T47D (cell line): ENCODE results near the gene MT1G.
"Not testable (repeated sequence)": the region's sequence is repeated elsewhere in the genome, so short reads cannot be mapped to it uniquely, and the experiment has no call there.

Experiments used
- DNase-seq, 2 experiments: peaks; one replicate each; pipeline versions ENCODE4 v3.0.0 to v3.0.0-alpha.2; 2011 to 2012; ENCODE audit warnings: low read depth in 1 of 2, low spot score in 1 of 2
- JUND ChIP-seq: IDR thresholded peaks from 2 replicates; pipeline ENCODE4 v1.6.1; 2012; ENCODE audit warnings: low read depth
- in situ Hi-C: cut with HindIII; loops from 2 replicates; pipeline ENCODE4 v1.10.0; 2016; ENCODE audit warnings: low sequenced_read_pairs, low pct_unique_long_range_greater_than_20kb

Gene MT1G

DNA sequence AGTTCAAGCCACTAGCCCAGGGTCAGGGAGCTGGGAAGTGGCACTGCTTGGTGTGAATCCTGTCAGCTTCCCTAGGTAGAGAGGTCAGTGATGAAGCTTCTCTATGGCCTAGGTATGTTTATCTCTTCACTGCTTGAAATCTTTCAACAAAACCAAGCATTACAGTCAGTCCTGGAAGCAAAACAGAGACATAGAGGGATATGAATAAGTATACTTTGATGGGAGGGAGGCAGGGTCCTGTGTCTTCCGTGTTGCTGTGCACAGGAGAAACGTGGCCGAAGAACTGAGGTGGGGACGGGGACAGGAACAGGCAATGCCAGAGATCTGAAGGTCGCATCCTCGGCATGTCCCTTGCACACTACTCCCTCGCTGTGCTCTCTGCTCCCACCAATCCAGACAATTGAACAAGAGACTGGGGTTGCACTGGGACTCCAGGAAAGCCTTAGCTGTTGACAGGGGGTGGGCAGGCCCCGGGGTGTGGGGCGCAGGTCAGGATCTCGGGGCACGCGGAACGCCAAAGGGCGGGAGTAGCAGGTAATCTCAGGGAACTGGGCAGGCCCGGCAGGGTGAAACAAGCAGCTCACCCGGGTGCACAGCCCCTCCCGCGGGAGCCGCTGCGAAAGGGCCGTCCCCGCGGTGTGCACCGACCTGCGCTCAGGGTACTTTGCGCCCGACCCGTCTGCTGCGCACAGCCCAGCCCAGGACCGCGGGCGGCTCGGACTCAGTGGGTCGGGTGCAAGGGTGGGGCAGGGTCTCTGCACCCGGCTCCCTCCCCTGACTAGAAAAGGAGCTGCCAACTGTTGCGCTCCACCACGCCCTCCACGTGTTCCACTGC lies 1.4 kb upstream of the MT1G start, which contains the start of gene MT1H:
Gene MT1H (plus strand): TSS at position 810 of the 835 bp plus-strand sequence. CDS start 71 bp downstream, outside the sequence.
- in situ Hi-C loops, result no loop called here
- TF ChIP-seq JUND, result no peak
- no peak for DNase-seq

DNA sequence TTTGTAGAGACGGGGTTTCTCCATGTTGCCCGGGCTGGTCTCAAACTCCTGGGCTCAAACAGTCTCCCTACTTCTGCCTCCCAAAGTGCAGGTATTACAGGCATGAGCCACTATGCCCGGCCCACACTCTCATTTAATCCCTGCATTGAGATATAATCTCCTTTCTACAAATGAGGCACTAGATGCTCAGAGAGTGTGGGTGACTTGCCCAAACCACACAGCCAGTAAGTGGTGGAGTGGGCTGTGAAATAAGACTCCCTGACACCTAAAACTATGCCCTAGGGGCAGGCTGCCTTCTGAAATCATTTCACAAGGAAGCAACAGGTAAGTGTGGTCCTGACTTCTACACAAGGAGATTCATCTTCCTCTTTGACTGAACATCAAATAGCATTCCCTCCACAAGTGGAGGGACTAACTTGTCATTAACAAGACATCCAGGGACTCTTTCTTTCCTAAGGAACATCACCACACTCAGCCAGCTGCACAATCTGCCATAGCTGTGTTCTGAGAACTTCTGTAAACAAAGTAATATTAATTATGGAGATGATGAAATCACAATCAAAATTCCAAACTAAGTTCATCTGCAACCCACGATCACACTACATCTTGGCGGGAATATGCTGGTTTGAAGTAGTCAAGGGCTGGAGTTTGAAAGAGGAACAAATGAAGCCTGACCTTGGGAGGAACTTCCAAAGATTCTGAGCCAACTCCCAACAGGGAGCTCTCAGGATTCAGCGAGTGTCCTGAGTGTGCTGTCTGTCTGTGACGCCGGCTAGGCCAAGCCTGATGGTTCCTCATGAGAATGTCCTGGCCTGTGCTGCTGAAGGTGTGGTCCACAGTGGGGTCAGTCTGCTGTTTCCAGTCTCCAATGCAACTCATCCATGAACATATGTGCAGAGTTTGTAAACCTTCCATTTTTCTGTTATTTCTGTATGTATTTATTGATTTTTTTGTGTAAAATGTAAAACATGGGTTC lies 2.3 kb downstream of the MT1G start:
- peak in 1 of 2 experiments; percentile 41 for DNase-seq
- in situ Hi-C loops, result not testable (repeated sequence)

DNA sequence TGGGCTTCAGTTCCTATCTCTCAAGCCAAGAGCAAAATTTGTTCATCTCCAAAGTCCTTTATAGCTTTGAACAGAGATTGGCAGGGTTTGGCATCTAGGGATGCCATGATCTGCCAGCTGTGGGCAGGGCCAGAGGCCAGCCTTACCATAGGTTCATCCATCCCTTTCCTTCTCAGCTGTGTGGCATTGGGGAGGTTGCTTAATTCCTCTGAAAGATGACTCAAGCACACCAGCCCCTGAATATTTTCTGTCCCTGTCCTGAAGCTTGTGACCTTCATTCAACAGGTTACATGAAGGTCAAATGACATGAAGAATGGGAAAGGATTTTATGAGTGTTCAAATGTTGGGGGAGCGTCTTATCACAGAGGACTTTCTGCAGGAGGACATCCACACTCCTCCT lies 3.4 kb downstream of the MT1G start:
- in situ Hi-C loops, result no loop called here

DNA sequence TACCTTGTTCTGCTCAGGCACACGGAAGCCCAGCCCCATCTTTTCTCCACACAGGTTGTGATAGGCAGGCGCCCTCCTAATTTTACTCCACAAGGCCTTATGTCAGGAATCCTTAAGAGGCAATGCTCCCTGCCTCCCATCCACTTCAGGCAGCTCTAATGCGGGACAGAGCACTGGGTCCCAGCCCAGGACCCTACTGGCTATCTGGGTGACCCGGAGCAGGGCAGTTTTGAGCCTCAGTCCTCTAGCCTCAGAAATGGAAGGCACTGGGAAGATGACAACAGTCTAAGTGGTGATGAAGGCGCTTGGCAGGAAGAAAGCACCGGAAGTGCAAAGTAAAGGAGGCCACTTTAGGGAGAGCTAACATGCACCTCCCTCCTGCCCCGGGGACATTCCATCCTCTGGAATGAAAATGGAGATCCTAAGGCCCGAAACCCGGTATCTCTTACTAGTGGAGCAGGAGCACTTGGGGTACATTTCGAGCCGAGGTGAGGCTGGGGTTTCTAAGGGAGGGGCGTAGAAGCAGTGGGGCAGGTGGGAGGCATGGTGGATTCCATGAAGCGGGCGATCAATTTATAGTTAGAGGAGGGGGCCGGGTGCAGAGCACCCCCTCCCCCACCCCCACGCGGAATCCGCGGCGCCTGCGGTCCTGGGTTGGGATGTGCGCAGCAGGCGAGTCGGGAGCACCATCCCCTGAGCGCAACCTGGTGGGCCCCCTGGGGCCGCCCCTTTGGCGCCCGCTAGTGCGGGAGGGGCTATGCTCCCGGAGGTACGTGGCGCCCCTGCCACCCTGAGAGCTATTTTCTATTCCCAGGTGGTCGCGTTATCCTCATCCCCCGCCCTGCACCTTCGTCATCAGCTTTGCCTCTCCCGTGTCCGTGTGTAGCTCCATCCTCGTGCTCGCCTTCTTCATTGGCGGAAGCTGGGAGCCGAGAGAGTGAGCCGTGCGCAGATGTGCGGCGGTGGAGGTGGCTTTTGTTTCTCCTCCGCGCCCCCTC lies 5.2 kb downstream of the MT1G start:
- no peak for TF ChIP-seq JUND
- in situ Hi-C loops, result no loop called here
- no peak for DNase-seq

More for the DNA sequence above, 3.4 kb downstream of the MT1G start:
- no peak for TF ChIP-seq JUND
- no peak for DNase-seq

DNA sequence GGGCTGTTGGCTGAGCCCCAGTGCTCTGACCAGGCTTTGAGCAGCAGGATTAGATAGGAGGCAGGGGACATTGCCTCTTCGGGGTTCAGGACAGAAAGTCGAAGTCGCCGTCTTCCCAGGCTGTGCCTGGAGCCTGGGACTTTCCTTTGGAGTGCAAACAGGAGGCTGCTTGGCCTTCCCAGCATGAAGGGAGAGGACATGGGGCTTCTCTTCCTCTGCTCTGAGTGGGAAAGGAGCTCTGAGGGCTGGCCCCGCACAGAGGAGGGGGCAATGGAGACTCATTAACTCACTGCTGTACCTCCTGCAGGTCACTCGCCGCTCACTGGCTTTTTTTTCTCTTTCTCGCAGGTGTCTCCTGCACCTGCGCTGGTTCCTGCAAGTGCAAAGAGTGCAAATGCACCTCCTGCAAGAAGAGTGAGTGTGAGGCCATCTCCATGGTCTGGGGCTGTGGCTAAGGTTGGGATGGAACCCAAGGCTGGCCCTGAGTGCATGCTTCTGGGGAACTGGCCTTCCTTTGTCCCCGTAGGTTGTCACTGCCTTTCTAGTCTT lies 9.5 kb downstream of the MT1G start:
- no peak for TF ChIP-seq JUND
- DNase-seq, result no peak
- in situ Hi-C loops, result no loop called here

DNA sequence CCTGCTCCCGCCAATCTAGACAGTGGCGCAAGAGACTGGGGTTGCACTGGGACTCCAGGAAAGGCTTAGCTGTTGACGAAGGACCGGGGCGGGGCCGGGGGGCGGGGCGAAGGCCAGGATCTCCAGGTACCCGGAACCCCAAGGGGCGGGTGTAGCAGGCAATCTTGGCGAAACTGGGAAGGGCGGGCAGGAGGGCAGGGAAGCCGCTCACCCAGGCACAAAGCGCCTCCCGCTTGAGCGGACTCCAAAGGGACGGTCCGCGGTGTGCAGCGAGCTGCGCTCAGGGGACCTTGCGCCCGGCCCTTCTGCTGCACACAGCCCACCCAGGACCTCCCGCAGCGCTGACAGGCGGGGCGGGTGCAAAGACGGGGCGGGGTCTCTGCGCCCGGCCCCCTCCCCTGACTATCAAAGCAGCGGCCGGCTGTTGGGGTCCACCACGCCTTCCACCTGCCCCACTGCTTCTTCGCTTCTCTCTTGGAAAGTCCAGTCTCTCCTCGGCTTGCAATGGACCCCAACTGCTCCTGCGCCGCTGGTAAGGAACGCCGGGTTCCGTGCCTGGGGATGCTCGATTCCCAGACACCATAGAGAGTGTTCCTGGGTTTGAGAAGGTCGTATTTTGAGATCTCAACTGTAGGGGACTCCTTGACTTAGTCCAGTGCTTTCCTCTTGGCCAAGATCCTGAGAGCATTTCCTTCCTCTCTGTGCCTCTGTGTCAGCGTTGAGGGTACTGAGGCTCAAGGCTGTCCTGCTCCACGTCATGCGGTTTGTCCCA lies 10.1 kb downstream of the MT1G start, which contains the start of gene MT1F:
Gene MT1F (plus strand): TSS at position 405 of the 772 bp plus-strand sequence. CDS start 100 bp downstream, at position 505.
- DNase-seq, result peak; percentile 84 to 90
- in situ Hi-C loops, result no loop called here
- TF ChIP-seq JUND, result no peak

DNA sequence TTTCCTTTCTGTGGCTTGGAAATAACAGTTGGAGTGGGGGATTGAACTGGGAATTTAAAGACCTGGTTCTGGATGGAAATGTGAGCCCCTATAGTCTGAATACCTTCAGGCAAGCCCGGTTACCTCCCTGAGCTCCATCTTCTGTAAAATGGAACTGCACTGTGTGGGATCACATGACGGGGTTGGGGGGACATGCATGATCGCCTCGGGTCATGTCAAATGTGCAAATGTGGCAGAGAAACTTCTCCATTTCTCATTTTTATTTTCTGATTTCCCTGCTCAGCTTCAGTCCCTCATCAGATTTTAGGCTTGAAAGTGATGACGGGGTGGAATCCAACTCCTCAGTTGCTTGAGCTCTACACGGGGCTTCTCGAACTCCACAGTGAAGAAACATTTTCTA lies 14.6 kb downstream of the MT1G start:
- in situ Hi-C loops, result no loop called here
- DNase-seq, result no peak
- no peak for TF ChIP-seq JUND

DNA sequence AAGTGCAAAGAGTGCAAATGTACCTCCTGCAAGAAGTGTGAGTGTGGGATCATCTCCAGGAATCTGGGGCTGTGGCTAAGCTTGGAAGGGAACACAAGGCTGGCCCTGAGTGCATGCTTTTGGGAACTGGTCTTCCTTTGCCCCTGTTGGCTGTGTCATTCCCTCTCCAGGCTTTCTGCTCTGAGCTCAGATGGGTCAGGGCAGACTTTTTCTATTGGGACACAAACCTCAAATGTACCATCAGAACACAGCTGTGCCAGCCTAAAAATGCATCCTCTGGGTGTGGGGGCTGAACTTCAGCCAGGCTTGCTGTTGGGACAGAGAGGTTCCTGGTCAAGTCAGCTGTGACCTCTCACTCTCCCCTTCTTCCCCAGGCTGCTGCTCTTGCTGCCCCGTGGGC lies 15.3 kb downstream of the MT1G start:
- DNase-seq, result no peak
- no peak for TF ChIP-seq JUND

DNA sequence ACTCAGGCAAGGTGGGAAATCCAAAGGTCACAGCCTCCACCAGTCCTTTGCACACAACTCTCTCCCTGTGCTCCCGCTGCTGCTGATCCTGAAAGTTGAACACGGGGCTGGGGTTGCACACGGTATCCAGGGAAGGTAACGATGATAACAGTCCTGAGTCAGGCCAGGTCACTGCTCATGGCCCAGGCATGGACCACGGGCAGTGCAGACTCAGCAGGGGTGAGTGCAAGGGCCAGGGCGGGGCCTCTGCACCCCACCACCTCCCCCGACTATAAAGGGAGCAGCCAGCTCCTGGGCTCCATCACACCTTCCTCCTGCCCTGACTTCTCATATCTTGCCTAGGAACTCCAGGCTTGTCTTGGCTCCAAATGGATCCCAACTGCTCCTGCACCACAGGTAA lies 16.3 kb downstream of the MT1G start, which contains the start of gene MT1B:
Gene MT1B (plus strand): TSS at position 301 of the 400 bp plus-strand sequence. CDS start 68 bp downstream, at position 369.
- DNase-seq, result no peak
- no peak for TF ChIP-seq JUND
- in situ Hi-C loops, result no loop called here

More for the DNA sequence above, 15.3 kb downstream of the MT1G start:
- in situ Hi-C loops, result no loop called here

DNA sequence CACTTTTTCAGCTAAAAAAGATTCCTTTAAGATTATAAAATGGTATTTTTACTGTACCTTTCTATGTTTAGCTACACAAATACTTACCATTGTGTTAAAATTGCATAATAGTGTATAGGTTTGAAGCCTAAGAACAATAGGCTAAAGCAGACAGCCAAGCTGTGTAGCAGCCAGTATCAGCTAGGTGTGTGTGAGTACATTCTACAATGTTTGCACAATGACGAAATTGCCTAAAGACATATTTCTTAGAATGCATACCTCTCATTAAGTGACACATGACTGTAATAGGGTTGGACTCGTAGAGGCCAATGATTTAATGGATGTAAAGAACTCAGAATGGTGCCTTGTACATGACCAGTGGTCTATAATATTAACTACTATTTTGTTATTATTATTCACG lies 18.0 kb downstream of the MT1G start:
- in situ Hi-C loops, result no loop called here
- no peak for TF ChIP-seq JUND
- DNase-seq, result peak in 1 of 2 experiments; percentile 64

DNA sequence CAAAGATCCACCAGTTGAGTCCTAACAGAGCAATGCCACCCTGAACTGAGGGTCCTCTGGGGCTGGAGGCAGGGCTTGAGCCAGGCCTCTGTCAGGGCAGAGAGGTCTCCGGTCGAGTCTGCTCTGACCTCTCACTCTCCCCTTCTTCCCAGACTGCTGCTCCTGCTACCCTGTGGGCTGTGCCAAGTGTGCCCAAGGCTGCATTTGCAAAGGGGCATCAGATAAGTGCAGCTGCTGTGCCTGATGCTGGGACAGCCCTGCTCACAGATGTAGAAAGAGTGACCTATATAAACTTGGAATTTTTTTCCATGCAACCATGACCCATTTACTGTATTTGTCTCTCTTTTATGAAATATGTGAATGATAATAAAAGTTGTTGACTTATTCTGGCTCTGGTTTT lies 18.6 kb downstream of the MT1G start:
- DNase-seq, result no peak
- in situ Hi-C loops, result no loop called here
- TF ChIP-seq JUND, result no peak
